Measurements from ENCODE around the gene OSCP1.
A peak's percentile ranks its signal among the peaks of the same experiment; 100 is the strongest.

OSCP1 gene

GRCh38 chr1:36389999-36390398 lies 60.3 kb downstream of the OSCP1 start:
- H3K4me3 ChIP-seq (ENCODE audit: low read length), result no peak overlapping the region
- DNase-seq (ENCODE audit: low read depth, low spot score), result no peak

- no peak overlapping the region for H3K4me3 ChIP-seq (ENCODE audit: low read length)
- no peak for DNase-seq (ENCODE audit: low read depth, low spot score)
These were observed 61.0 kb downstream of the OSCP1 start for GRCh38 chr1:36389261-36389660.

GRCh38 chr1:36387141-36387949 lies 62.9 kb downstream of the OSCP1 start:
- H3K4me3 ChIP-seq (ENCODE audit: low read length), result no peak overlapping the region
- no peak for DNase-seq (ENCODE audit: low read depth, low spot score)

GRCh38 chr1:36386265-36387140 lies 63.7 kb downstream of the OSCP1 start:
- H3K4me3 ChIP-seq (ENCODE audit: low read length), result peak overlapping the region; percentile 73
- peak; percentile 84 for DNase-seq (ENCODE audit: low read depth, low spot score)

GRCh38 chr1:36385410-36386264 lies 64.6 kb downstream of the OSCP1 start, which contains the start of gene STK40:
Gene STK40 (minus strand): TSS chr1:36385924. CDS start chr1:36361332, 24,592 bp downstream.
- DNase-seq (ENCODE audit: low read depth, low spot score), result peak; percentile 99
- peak within 1 kb of the TSS; percentile 91 for H3K4me3 ChIP-seq (ENCODE audit: low read length)

GRCh38 chr1:36384542-36385409 lies 65.5 kb downstream of the OSCP1 start:
- H3K4me3 ChIP-seq (ENCODE audit: low read length), result peak overlapping the region; percentile 91
- peak; percentile 54 for DNase-seq (ENCODE audit: low read depth, low spot score)

- no peak for DNase-seq (ENCODE audit: low read depth, low spot score)
- no peak overlapping the region for H3K4me3 ChIP-seq (ENCODE audit: low read length)
These were observed 67.0 kb downstream of the OSCP1 start for GRCh38 chr1:36383240-36383639.

- H3K4me3 ChIP-seq (ENCODE audit: low read length), result no peak overlapping the region
- DNase-seq (ENCODE audit: low read depth, low spot score), result no peak
These were observed 67.6 kb downstream of the OSCP1 start for GRCh38 chr1:36382669-36383068.

GRCh38 chr1:36382231-36382630 lies 68.0 kb downstream of the OSCP1 start:
- no peak for DNase-seq (ENCODE audit: low read depth, low spot score)
- no peak overlapping the region for H3K4me3 ChIP-seq (ENCODE audit: low read length)

- DNase-seq (ENCODE audit: low read depth, low spot score), result no peak
- no peak overlapping the region for H3K4me3 ChIP-seq (ENCODE audit: low read length)
These were observed 68.8 kb downstream of the OSCP1 start for GRCh38 chr1:36381405-36381804.

GRCh38 chr1:36380782-36381181 lies 69.5 kb downstream of the OSCP1 start:
- no peak overlapping the region for H3K4me3 ChIP-seq (ENCODE audit: low read length)
- no peak for DNase-seq (ENCODE audit: low read depth, low spot score)

- no peak overlapping the region for H3K4me3 ChIP-seq (ENCODE audit: low read length)
- DNase-seq (ENCODE audit: low read depth, low spot score), result no peak
These were observed 70.1 kb downstream of the OSCP1 start for GRCh38 chr1:36380143-36380619.

GRCh38 chr1:36377791-36378492 lies 72.3 kb downstream of the OSCP1 start:
- no peak for DNase-seq (ENCODE audit: low read depth, low spot score)
- no peak overlapping the region for H3K4me3 ChIP-seq (ENCODE audit: low read length)

GRCh38 chr1:36372617-36373016 lies 77.6 kb downstream of the OSCP1 start:
- DNase-seq (ENCODE audit: low read depth, low spot score), result no peak
- no peak overlapping the region for H3K4me3 ChIP-seq (ENCODE audit: low read length)

- H3K4me3 ChIP-seq (ENCODE audit: low read length), result no peak overlapping the region
- peak; percentile 69 for DNase-seq (ENCODE audit: low read depth, low spot score)
These were observed 81.0 kb downstream of the OSCP1 start for GRCh38 chr1:36369061-36369861.
